GM19467 (cell line): Measurements from ENCODE around the gene IFT88.

ENCODE experiments used
- ATAC-seq: cut with Tn5 transposase; IDR thresholded peaks from one replicate; pipeline ENCODE4 v1.9.1; 2021; ENCODE audit warnings: mild to moderate bottlenecking, moderate library complexity; ENCODE audit not compliant: unreplicated experiment

Gene IFT88

GRCh38 chr13:20713751-20714150, 146.8 kb downstream of the IFT88 start:
- no peak for ATAC-seq

- no peak for ATAC-seq
Measured at GRCh38 chr13:20714161-20714560, 147.2 kb downstream of the IFT88 start.

- no peak for ATAC-seq
Measured at GRCh38 chr13:20714563-20715329, 147.8 kb downstream of the IFT88 start.

- no peak for ATAC-seq
Measured at GRCh38 chr13:20715330-20715712, 148.4 kb downstream of the IFT88 start.

GRCh38 chr13:20716951-20717350, 150.0 kb downstream of the IFT88 start:
- no peak for ATAC-seq

- no peak for ATAC-seq
Measured at GRCh38 chr13:20717581-20718542, 150.9 kb downstream of the IFT88 start.

GRCh38 chr13:20718958-20719566, 152.1 kb downstream of the IFT88 start:
- ATAC-seq, result no peak

GRCh38 chr13:20719783-20720182, 152.8 kb downstream of the IFT88 start:
- ATAC-seq, result no peak

- no peak for ATAC-seq
Measured at GRCh38 chr13:20720499-20720898, 153.5 kb downstream of the IFT88 start.

GRCh38 chr13:20721058-20721453, 154.1 kb downstream of the IFT88 start:
- ATAC-seq, result no peak

- no peak for ATAC-seq
Measured at GRCh38 chr13:20721454-20722357, 154.7 kb downstream of the IFT88 start.

- ATAC-seq, result no peak
Measured at GRCh38 chr13:20727856-20728255, 160.9 kb downstream of the IFT88 start.

GRCh38 chr13:20728579-20729311, 161.8 kb downstream of the IFT88 start:
- ATAC-seq, result no peak

GRCh38 chr13:20729633-20730585, 163.0 kb downstream of the IFT88 start:
- ATAC-seq, result no peak

- ATAC-seq, result no peak
Measured at GRCh38 chr13:20738616-20739015, 171.7 kb downstream of the IFT88 start.

GRCh38 chr13:20740021-20740420, 173.1 kb downstream of the IFT88 start:
- no peak for ATAC-seq
